Measurements from ENCODE around the gene MTERF4.

Gene MTERF4

DNA sequence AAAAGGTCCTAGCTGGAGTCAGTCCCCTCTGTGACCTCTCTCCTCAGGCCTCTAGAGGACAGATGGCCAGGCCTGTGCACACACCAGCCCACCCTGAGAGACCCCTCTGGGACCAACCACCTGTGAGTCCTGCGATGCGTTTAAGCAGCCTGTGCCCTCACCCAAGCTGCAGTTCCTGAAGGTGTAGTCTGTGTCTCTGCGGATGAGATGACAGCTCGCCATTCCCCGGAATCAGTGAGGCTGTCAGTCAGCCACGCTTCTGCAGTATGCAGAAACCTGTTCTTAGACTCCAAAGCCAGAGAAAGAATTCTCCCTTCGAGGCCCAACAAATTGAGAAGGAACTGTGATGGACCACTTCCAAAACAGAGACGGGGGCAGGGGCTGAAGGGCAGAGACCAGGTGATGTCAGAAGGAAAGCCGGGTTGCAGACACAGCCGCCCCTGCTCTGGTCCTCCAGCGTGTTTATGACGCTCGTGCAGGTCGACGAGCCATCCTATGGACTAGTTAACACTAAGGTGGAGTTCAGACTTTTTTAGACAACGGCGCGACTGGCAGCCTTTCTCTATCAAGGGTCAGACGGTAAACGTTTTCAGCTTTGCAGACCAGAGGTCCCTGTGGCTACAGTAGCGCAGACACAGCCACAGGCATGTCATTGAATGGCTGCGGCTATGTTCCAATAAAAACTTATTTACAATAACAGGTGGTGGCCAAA is 10.2 kb downstream of the MTERF4 start:
- TF ChIP-seq, protein P1, sequence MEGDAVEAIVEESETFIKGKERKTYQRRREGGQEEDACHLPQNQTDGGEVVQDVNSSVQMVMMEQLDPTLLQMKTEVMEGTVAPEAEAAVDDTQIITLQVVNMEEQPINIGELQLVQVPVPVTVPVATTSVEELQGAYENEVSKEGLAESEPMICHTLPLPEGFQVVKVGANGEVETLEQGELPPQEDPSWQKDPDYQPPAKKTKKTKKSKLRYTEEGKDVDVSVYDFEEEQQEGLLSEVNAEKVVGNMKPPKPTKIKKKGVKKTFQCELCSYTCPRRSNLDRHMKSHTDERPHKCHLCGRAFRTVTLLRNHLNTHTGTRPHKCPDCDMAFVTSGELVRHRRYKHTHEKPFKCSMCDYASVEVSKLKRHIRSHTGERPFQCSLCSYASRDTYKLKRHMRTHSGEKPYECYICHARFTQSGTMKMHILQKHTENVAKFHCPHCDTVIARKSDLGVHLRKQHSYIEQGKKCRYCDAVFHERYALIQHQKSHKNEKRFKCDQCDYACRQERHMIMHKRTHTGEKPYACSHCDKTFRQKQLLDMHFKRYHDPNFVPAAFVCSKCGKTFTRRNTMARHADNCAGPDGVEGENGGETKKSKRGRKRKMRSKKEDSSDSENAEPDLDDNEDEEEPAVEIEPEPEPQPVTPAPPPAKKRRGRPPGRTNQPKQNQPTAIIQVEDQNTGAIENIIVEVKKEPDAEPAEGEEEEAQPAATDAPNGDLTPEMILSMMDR (conservative IDR thresholded peaks at IDR 0.05; ENCODE audit: low read depth): no peak
- CTCF ChIA-PET: interaction anchor here (0.6 kb wide), 1 partner anchor 785 kb away, joined by 7 read pairs; no protein-coding TSS in a partner anchor
- DNase-seq (ENCODE audit: low spot score): no peak
- POLR2A ChIA-PET (ENCODE audit: low non-redundant PET): interaction anchor here (0.6 kb wide), 1 partner anchor 1737 kb away, joined by 3 read pairs; no protein-coding TSS in a partner anchor
- no peak overlapping the region for H3K27ac ChIP-seq

DNA sequence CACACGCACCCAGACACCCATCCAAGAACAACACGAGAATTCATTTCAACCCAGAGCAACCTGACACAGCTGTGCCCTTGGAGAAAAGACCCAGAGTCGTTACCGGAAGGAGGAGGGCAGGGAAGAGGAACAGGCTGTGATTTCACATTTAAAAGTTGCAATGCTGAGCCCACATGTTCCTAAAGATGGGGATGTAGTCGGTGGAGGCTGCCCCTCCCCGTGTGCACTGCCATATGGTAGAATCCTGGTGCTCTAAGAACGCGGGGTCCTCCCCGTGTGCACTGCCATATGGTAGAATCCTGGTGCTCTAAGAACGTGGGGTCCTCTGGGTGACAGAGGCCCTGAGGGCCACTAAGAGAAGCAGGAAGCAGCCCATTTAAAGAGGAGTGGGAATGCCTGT is 10.9 kb downstream of the MTERF4 start:
- TF ChIP-seq, protein P1 (conservative IDR thresholded peaks at IDR 0.05; ENCODE audit: low read depth): no peak
- CTCF ChIA-PET: interaction anchor here (0.6 kb wide), 1 partner anchor 784 kb away, joined by 7 read pairs; no protein-coding TSS in a partner anchor
- H3K27ac ChIP-seq: no peak overlapping the region
- no peak for DNase-seq (ENCODE audit: low spot score)
- POLR2A ChIA-PET (ENCODE audit: low non-redundant PET): no interaction called here

DNA sequence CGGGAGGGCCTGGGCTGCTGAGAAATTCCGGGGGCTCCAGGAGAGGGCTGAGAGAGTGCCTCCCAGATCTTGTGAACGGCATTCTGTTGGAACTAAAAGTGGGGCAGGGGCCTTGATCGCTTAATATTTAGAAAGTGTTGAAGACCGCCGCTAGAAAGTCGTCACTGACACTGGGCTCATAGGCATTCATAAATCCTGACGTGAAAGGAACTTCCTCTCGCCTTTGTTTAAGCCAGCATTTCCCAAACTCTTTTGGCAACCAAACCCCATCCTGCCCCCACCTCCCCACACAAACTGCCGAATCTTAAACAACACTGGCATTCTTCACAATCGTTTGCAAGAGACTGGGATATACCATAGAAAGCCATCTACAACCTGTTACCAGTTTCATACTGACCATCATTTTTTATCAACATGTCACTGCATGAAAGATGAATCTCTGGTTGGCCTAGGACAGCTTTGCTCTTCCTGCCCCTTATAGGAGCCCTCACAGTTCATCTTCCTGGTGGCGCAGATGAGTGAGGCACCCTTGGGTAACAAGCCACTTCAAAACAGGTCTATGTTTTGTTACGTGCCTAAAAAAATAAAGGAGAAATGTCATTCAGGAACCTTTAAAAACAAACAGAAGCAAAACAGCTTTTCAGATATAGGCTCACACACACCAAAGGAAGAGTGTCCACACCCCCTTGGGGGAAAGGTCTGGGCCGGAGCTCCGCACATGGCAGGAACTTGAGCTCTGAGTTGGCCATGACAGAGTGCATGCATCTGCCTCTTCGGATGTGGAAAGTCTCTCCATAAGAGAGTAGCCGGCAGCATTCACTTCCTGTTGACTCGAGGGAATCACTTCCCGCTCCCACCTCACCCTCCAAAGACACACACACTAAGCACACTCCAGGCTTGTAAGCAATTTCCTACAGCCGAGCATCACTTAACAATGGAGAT is 13.0 kb downstream of the MTERF4 start:
- ChIA-PET POLR2A (ENCODE audit: low non-redundant PET) (no interaction called here), CTCF (interaction anchor here (1.0 kb wide), 1 partner anchor 10 kb away, joined by 3 read pairs; no protein-coding TSS in a partner anchor)
- TF ChIP-seq, protein P1 (conservative IDR thresholded peaks at IDR 0.05; ENCODE audit: low read depth): no peak
- H3K27ac ChIP-seq: no peak overlapping the region
- no peak for DNase-seq (ENCODE audit: low spot score)

DNA sequence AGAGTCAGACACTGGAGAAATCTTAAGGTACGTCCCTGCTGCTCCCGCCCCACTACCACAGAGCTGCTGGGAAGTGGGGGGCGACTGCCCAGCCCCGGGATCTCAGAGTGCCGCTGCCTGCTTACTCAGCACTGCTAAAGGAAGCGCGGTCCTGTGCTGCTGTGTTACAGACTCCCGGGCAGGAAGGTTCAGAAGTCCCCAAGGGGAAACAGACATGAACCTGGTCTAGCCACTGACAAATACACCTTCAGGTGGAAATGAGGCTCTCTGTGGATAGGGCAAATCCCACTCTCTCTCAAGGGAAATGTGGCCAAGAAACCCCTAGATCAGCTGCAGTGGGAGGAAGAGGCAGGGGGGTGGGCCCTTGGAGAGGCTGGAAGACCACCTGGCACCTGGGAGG is 13.7 kb downstream of the MTERF4 start:
- no peak for DNase-seq (ENCODE audit: low spot score)
- TF ChIP-seq, protein P1 (conservative IDR thresholded peaks at IDR 0.05; ENCODE audit: low read depth): no peak
- no peak overlapping the region for H3K27ac ChIP-seq
- POLR2A ChIA-PET (ENCODE audit: low non-redundant PET): no interaction called here
- CTCF ChIA-PET: interaction anchor here (1.0 kb wide), 1 partner anchor 10 kb away, joined by 3 read pairs; no protein-coding TSS in a partner anchor

DNA sequence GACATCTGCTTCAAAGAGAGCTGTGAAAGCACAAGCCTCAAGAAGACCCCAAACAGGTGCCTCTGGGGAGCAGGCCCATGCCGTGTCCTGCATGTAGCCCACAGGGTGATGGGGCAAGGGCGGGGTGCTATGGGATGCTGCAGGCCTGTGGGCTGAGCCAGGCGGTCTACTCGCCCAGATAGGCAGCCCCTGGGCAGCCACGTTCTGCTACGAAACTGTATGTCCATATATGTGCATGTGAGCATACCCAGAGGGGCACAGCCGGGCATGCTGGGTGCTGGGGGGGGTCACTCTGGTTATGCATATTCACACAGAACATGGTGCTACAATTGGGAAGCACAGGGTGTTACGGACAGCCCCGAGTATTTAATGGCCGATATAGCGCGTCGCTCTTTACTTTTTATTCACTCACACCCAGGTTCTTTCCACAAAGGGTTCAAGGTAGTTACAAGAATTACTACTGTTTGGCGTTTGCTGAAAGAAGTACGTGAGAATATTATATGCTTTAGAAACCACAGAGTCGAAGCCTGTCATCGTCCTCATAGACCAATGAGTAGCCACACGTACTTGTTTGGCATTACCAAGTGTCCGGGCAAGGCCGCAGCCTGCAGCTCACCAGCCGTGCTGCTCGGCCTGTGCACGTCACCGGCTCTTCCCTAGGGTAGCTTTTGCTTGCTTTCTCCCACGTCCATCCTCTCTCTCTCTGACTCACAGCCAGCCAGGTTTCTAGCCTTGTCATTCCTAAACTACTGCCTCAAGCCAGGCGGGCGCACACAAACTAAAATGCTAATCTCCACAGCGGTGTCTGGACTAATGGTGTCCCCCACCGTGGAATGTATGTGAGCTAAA is 14.4 kb downstream of the MTERF4 start:
- no peak overlapping the region for H3K27ac ChIP-seq
- CTCF ChIA-PET: interaction anchor here (1.0 kb wide), 1 partner anchor 9 kb away, joined by 3 read pairs; no protein-coding TSS in a partner anchor
- POLR2A ChIA-PET (ENCODE audit: low non-redundant PET): no interaction called here

More for the DNA sequence above, 14.4 kb downstream of the MTERF4 start:
- TF ChIP-seq, protein P1 (conservative IDR thresholded peaks at IDR 0.05; ENCODE audit: low read depth): no peak
- no peak for DNase-seq (ENCODE audit: low spot score)

Data from RWPE1 (cell line).